GM21529 (cell line): Measurements from ENCODE around the gene ZNF668.
"Not testable (repeated sequence)": the region's sequence is repeated elsewhere in the genome, so short reads cannot be mapped to it uniquely, and the experiment has no call there.

Experiments used
- ATAC-seq: cut with Tn5 transposase; IDR thresholded peaks from one replicate; pipeline ENCODE4 v1.9.1; 2021; ENCODE audit not compliant: unreplicated experiment

ZNF668 gene

DNA sequence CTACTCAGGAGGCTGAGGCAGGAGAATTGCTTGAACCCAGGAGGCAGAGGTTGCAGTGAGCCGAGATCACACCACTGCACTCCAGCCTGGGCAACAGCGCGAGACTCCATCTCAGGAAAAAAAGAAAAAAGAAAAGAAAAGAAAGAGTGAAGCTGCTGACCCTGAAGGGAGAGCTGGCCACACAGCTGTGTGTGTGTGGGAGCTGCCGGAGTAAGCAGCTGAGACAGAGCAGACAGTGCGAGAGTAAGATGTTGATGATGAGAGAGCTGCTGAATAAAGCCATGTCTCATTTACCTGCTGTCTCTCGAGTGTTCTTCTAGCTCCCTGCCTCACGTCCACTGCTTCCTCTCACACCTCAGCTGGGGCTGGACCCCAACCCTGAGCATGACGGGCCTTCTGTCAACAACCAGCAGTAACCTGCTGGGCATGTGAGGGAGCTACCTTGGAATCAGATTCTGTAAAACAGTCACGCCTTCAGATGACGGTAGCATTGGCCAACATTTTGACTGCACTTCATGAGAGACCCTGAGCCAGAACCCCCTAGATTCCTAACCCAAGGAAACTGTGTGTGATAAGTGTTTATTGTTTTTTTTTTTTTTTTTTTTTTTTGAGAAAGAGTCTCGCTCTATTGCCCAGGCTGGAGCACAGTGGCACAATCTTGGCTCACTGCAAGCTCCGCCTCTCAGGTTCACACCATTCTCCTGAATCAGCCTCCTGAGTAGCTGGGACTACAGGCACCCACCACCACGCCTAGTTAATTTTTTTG lies 27.0 kb upstream of the ZNF668 start:
- ATAC-seq: not testable (repeated sequence)

DNA sequence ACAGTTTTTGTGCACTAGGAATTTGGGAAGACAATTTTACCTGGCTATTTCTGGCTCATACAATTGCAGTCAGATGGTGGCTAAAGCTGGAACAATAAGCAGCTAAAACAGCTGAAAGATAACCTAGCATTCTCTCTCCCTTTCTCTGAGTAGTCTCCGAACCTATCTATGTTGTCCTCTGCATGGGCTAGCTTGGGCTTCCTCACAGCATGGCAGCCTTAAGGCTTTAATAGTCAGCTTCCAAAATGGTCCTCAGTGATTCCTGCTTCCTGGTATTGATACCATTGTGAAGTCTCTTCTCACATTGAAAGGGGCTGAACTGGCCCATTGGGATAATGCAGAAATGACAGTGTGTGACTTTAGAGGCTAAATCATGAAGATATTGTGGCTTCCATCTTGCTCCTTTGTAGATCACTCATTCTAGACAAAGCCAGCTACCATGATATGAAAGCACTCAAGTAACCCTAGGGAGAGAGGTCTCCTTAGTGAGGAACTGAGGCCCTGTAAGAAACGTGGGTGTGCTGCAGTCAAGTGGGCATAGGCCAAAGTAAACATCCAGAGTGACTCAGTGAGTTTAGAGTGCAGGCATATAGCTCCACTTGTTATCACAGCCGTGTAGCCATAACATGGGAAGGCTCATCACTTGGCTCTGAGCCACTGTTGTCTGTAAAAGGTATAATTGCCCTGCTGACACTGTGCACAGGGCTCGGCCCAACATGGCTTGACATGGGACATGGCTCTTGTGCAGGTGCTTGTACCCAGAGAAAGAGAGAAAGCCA lies 26.0 kb upstream of the ZNF668 start:
- ATAC-seq: no peak

DNA sequence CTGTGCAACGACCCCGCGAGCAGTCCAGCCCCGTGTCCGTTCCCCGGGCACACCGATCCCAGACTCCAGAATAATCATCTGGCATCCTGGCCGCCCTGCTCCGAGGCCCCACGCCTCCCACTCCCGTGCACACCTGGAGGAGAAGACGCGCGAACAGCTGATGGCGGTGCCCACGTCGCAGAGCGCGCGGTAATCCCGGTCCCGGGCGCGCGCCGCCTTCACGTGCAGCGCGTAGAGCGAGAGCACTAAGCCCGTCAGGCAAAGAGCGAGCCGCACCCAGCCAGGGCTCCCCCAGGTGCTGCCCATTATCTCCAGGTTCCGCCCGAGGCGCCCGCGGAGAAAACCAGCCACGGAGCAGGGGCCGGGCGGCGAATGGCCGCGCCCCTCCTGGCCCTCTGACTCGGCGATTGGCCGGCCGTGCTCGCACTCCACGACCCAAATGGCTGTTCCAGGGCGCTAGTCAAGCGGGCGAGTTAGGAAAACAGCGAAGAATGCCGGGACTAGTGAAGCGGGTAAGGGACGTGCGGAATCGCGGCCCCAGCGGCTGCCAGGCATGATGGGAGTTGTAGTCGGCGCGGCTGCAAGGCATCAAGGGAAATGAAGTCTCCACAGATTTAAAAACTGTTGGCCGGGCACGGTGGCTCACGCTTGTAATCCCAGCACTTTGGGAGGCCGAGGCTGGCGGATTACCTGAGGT lies 20.5 kb upstream of the ZNF668 start, which contains the start of gene VKORC1:
VKORC1 (minus strand) TSS at position 374 of the 697 bp plus-strand sequence; CDS start at position 306, 68 bp downstream.
- ATAC-seq: peak; percentile 85

DNA sequence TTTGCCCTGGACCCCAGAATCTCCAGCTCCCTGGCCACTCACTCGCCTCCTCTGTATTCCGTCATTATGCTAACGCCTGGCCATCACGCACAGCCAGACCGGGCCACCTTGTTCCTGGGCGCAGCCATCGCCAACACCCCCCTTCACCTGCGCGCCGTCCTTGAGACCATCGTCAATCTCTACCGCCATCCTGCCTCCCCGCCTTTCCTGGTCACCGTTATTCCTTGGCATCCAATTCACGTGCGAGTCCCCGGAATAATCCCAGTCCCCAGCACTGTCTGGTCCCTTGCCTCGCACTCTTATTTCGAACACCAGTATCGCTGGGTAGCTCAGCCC lies 20.0 kb upstream of the ZNF668 start:
- ATAC-seq: no peak

DNA sequence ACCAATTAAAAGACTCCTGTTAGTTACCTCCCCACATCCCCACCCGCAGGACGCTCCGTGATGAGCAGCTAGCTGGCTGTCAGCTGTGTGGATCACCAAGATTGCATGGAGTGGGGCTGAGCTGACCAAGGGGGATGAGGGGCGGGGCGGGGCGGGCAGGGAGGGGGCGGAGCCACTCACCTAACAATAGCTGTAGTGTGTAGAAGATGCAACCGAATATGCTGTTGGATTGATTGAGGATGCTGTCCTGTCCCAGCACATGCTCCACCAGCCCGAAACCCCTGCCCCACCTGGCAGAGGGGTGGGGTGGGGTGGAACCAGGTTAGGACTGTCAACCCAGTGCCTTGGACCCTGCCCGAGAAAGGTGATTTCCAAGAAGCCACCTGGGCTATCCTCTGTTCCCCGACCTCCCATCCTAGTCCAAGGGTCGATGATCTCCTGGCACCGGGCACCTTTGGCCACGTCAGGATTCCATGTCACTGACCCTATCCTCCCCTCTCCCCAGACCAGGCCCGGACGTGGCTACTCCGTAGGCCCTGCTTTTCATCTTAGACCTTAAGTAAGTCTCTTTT lies 19.2 kb upstream of the ZNF668 start:
- ATAC-seq: no peak

DNA sequence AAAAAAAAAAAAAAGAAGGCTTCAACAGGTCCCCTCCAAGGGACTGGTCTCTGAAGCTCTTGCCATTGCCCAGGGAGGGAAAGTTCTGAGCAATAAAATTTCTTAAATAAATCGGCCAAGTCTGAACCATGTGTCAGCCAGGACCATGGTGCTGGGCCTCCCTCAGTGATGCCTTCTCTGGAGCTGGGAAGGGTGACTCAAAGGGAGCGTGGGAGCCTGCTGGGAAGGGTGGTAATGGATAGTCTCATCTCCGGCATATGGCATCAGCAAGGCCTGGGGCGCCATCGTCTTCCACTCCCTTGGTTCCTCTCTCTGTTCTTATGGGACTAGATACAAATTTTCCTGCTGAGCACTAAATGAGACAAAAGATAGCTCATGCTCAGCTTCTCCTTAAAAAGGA lies 18.3 kb upstream of the ZNF668 start:
- no peak for ATAC-seq

DNA sequence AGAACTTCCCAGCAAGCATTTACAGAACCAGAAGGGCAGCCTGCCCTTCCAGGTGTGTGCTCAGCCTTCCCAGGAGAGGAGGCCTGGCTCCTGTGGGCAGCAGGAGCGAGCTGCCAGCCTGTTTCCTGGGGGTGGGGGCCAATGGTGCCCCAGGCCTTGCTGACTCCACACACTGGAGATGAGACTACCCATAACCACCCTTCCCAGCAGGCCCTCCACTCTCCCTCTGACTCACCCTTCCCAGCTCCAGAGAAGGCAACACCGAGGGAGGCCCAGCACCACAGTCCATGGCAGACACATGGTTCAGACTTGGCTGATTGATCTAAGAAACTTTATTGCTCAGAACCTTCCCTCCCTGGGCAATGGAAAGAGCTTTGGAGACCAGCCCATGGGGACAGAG lies 16.5 kb upstream of the ZNF668 start:
- no peak for ATAC-seq

DNA sequence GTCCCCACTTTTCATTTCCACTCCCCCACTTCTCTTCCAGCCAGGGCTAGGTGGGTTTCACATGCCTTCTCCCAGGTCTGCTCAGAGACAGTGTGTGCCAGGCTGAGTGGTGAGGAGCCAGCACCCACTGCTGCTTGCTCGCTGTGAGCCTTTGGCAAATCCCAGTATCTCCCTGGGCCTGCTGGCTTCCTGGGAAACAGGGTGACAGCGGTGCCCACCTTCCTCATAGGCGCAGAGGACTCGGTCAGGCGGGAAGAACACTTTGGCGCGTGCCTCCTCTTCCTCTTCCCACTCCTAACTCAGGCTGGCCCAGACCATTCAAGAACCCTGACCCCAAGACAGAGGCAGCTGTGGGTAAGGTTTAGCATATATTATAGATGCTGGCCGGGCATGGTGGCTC lies 15.2 kb upstream of the ZNF668 start:
- ATAC-seq: no peak

DNA sequence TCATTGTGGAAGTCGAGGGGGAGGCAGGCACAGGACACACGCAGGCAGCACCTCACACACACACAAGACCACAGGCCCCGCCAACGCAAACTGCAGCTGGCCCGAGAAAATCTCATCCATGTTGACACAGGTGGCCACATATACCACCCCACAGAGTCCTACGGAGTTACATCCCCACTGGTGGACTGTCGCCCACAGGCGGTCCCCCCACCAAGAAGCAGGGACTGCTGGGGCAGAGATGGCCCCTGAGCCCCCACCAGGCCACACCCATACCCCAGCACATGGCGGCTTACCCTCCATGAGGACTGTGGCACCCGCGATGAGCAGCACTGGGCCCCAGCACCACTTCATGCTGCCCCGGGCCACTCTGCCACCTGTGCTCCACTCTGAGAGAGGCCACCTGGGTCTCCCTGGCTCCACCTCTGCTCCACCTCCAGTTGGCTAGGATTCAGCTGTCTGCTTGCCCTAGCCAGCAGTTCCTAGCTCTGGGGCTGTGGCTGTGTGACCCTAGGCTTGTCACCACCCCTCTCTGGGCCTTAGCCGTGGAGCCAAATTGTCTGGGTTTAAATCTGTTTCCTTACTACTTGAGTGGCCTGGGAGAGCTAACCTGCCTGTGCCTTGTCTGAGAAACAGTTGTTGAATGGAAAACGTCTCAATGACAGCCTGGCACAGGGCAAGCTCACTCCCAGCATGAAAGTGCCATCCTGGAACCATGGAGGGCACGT lies 14.6 kb upstream of the ZNF668 start, which contains the start of gene PRSS53:
PRSS53 (minus strand) TSS at position 485 of the 725 bp plus-strand sequence; CDS start at position 351, 134 bp downstream.
- ATAC-seq: no peak

DNA sequence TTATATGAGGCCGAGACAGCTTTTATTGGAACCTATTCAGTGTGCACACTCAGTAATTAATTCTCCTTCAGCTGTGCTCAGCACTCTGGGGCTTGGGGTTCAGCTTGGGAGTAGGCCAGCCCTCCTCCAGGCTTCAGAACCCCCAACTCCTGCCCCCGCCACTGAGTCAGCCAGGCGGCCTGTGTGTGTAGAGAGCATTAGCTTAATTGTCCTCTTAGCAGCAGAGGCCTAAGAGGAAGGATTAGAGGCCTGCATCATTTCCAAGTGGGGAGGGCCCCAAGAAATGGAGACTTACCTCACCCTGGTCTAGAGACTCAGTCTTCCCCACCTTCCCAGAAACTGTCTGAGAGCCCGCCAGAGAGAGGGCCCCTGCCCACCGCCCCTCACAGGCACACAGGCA lies 13.9 kb upstream of the ZNF668 start:
- ATAC-seq: no peak

DNA sequence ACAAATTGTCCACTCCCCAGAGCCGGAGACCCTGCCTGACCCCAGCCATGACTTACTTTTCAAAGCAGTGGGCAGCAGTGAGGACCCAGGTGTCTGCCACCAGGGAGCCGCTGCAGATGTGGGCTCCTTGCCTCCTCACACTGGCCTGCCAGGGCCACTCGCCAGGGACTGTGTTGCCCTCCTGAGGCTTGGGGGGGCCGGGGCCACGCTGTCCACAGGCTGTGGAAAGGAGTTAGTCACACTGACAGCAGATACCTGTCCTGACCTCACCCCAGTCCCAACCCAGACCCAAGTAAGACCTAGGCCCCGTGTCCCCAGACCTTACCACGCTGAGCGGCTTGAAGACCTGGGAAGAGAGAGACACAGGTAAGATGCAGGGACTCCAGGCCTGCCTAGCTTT lies 13.4 kb upstream of the ZNF668 start:
- ATAC-seq: no peak

DNA sequence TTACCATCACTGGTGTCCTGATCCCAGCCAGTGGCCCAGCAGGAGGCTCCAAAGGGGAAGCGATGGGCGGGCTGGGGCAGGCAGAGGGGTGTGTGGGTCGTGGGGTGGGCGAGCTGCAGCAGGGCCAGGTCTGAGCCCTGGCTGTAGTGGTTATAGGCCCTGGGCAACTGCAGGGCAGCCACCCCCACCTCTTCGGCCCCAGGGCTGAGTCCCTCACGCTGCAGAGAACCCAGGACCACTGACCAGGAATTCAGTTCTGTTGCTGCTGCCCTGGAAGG lies 12.5 kb upstream of the ZNF668 start:
- ATAC-seq: no peak

DNA sequence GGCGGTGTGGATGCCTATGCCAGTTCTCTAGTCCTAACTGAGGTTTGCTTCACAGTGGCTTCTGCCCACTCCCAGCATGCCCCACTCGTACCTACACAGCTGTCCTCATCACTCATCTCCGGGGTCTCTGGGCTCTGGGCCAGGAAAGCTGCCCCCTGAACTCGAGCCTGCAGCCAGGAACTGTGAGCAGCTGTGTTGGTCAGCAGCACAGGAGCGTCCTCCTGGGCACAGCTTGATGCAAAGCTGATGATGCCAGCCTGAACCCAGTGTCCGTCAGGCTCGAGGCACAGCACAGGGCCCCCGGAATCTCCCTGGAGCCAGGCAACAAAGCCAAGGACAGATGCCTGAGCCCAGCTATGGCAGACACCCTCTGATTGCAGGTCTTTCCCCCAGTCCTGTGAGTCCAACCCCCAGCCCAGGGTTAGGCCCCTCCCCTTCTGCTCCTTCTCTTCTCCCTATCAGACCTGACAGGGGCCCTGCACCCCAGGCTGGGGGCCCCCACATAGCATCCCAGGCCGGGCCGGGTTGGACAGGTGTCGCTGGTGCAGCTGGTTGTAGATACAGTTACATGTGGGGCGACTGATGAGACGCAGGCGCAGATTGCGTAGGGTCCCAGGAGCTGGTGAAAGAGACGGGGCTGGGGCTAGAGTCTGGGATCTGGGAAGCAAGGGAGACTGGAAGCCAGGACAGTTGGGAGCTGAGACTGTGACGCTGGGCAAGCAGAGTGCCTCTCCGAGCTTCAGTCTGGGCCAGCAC lies 12.0 kb upstream of the ZNF668 start:
- no peak for ATAC-seq

DNA sequence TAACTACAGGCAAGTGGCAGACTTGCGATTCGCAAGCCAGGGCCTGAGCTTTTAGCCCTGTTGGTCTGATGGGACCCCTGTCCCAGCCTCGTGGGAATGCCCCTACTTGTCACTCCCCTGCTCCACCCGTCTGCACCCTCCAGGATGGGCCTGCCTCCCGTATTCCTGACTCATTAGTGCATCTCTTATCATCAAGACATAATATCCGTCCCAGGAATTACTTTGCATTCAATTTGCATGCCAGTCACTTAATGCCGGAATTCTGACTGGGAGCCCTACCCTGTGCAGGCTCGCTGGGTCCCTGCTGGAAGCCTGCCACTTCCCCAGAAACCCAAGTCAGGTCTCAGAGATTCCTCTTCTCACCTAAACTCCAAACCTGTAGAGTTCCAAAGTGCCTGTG lies 11.4 kb upstream of the ZNF668 start:
- ATAC-seq: no peak

DNA sequence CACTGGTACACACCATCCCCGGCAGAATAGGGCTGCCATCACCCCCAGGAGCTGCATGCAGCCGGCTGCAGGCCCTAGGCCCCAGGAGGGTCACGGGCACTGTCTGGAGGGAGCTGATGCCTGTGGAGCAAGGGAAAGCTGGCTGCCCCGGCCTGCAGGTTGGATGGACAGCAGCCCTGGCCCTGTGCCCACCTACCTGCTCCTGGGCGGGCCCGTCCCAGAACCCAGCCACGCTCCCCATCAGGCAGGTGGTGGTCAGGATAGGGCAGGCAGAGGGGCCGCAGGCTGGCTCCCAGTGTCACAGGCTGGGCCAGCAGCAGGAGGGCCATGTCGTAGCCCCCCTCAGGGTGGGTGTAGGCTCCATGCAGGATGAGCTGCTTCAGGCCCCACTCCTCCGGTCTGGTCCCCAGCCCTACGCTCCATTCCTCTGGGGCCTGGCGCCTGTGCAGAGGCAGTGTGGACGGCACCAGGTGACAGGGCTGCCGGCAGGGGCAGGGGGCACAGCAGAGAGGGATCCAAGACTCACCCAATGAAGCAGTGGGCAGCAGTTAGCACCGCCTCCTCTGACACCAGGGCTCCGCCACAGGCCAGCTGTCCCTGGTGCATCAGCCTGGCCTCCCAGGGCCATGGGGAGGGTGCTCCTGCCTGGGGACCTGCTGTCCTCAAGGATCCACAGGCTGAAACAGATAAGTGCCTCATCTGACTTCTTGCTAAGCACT lies 10.7 kb upstream of the ZNF668 start:
- ATAC-seq: no peak

DNA sequence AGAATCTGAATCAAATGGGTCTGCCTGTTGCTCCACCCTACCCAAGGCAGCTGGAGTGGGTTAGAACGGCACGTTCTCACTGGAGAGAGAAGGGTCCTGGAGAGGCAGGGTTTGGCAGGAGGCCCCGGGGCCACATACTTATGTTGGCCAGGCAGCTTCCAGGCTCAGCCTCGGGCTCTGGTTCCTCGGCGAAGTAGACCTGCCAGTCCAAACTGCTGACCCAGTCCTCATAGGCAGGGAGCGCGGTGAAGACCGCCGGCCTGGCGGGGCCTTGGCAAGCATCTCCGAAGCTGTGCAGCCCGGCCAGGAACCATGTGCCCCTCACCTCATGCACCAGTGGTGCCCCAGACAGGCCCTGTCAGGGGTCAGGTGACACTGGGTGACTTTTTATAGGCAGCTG lies 9.9 kb upstream of the ZNF668 start:
- ATAC-seq: no peak

DNA sequence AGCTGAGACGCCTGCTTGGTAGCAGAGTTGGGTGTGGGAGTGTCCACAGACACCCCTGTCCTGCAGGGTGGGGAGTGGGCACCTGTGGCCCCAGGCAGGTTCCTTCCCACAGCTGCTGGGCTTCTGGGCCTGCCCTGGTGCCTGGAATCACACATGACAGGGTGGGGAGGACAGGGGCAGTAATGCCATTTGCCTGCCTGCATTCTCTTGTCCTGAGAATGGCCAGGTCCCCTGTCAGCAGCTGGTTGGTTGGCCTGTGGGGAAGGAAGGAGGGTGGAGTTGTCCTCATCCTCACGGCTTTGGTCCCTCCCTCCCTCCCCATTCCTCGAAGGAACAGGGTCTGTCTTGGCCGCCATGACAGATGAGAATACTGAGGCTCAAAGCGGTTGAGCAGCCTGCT lies 9.5 kb upstream of the ZNF668 start:
- ATAC-seq: no peak

DNA sequence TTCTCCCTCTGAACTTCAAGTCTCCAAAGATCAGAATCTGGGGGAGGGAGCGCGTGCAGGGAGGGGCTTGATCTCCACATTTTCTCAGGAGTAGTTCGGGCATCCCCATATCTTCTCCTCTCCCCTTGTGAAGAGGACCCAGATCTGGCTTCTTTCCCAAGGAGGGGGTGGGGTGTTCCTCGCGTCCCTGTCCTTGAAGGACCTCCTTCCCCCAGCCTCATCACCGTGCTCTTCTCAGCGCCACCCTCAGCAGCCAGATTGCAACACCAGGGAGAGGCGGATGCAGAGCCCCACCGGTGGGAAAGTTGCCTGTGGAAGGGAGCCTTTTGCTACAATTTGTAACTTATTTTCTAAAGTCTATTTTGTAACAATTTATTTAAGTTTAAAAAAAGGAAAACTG lies 9.0 kb upstream of the ZNF668 start:
- no peak for ATAC-seq

DNA sequence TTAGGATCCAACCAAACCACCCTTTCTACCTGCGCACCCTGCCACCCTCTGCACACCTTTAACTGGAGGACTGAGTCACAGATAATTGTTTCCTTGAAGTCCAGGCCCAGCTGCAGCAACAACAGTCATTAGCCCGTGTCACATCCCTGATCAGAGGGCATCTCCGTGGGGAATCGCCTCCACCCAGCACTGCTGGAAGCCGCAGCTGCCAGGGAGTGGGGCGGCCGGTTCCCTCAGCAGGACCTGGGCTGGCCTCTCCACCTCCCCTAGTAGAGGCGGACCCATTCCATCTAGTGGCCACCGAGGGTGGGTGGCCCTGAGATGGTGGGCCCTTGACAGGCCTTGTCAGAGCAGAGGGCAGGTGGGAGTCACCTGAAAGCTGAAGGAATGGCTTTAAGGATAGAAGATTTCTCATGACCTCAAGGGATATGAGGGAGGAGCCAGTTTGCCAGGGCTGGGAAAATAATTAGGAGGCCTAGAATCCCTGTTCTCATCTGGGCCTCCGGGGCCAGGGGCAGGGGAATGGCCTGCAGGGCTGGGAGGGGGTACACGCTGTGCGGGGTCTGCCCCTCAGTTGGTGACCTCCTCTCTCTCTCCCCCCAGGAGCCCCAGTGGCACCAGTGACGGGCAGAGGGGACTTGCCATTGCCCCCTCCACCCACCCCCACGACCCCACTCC lies 8.5 kb upstream of the ZNF668 start:
- no peak for ATAC-seq
